ENCODE measurements around the gene GNB3. TPM values are rescaled to one million over a fixed set of nuclear protein-coding genes. Genes with fewer than 3 reads are reported as not detected.

The GNB3 gene
- polyA plus RNA-seq, 2 donors = 1.1 to 1.3 TPM

DNA sequence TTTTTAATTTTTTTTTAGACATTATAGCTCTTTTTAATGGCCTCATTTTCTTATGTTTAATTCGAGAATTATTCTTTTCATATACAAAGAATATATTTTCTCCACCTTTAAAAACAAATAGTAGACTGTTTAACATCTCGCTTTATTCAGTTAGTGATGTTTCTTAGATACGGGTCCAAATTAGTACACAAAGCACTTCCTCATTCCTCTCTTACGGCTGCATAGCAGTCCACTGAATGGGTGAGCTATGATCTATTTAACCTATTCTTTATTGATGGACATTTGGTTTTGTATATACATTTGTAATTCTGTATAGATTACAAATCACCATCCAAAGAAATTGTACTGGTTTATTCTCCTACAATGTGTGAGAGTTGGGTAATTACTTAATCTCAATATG, 27.4 kb upstream of the GNB3 start:
- H3K4me1 ChIP-seq (ENCODE audit: control insufficient read depth in 2 of 2, insufficient read depth in 2 of 2, low read length in 1 of 2) = no peaks in the 10 kb centered on the region
- no peak overlapping the region for H3K4me3 ChIP-seq (ENCODE audit: low read depth in 1 of 2, low read length in 2 of 2)
- peaks cover 0 to 4% of the 10 kb centered on the region in 2 donors for H3K9me3 ChIP-seq (ENCODE audit: control insufficient read depth in 2 of 2, insufficient read depth in 1 of 2, low read depth in 1 of 2, low read length in 1 of 2)
- H3K27me3 ChIP-seq (ENCODE audit: control insufficient read depth in 1 of 2, insufficient read depth in 2 of 2, low read length in 2 of 2) = no peaks in the 10 kb centered on the region
- no peaks in the 10 kb centered on the region for H3K36me3 ChIP-seq (ENCODE audit: control insufficient read depth in 2 of 2, insufficient read depth in 2 of 2, low read length in 1 of 2)
- no peak overlapping the region for H3K27ac ChIP-seq (ENCODE audit: low read depth in 2 of 2, low read length in 1 of 2)
- 39 to 44% methylated on average over 4 of the region's 4 CpGs for WGBS, 2 donors

GRCh38 chr12:6816598-6816997, 24.1 kb upstream of the GNB3 start:
- Histone ChIP-seq H3K27ac (ENCODE audit: low read depth in 2 of 2, low read length in 1 of 2) (no peak overlapping the region), H3K36me3 (ENCODE audit: control insufficient read depth in 2 of 2, insufficient read depth in 2 of 2, low read length in 1 of 2) (no peaks in the 10 kb centered on the region), H3K4me3 (ENCODE audit: low read depth in 1 of 2, low read length in 2 of 2) (no peak overlapping the region), H3K27me3 (ENCODE audit: control insufficient read depth in 1 of 2, insufficient read depth in 2 of 2, low read length in 2 of 2) (no peaks in the 10 kb centered on the region), H3K4me1 (ENCODE audit: control insufficient read depth in 2 of 2, insufficient read depth in 2 of 2, low read length in 1 of 2) (peaks cover 0 to under 1% of the 10 kb centered on the region in 2 donors), H3K9me3 (ENCODE audit: control insufficient read depth in 2 of 2, insufficient read depth in 1 of 2, low read depth in 1 of 2, low read length in 1 of 2) (peaks cover 0 to 4% of the 10 kb centered on the region in 2 donors)
- 63 to 79% methylated on average over 3 of the region's 3 CpGs for WGBS, 2 donors

DNA sequence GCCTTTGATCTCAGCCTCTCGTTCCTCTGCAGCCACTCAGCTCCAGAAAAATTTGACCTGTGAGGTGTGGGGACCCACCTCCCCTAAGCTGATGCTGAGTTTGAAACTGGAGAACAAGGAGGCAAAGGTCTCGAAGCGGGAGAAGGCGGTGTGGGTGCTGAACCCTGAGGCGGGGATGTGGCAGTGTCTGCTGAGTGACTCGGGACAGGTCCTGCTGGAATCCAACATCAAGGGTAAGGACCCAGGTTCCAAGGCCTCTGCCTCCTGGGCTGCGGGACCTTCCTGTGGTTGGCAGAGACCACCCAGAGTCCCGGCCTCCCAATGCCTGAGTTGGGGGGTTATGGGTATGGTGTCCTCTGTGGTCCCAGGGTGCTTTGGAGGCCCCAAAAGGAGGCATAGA, 23.6 kb upstream of the GNB3 start:
- Histone ChIP-seq H3K4me3 (ENCODE audit: low read depth in 1 of 2, low read length in 2 of 2) (no peak overlapping the region), H3K27ac (ENCODE audit: low read depth in 2 of 2, low read length in 1 of 2) (no peak overlapping the region), H3K4me1 (ENCODE audit: control insufficient read depth in 2 of 2, insufficient read depth in 2 of 2, low read length in 1 of 2) (peaks cover 0 to 3% of the 10 kb centered on the region in 2 donors), H3K36me3 (ENCODE audit: control insufficient read depth in 2 of 2, insufficient read depth in 2 of 2, low read length in 1 of 2) (no peaks in the 10 kb centered on the region), H3K27me3 (ENCODE audit: control insufficient read depth in 1 of 2, insufficient read depth in 2 of 2, low read length in 2 of 2) (no peaks in the 10 kb centered on the region), H3K9me3 (ENCODE audit: control insufficient read depth in 2 of 2, insufficient read depth in 1 of 2, low read depth in 1 of 2, low read length in 1 of 2) (peaks cover 0 to 4% of the 10 kb centered on the region in 2 donors)
- WGBS, 2 donors = 77 to 87% methylated on average over 8 of the region's 8 CpGs

GRCh38 chr12:6817662-6818157, 23.0 kb upstream of the GNB3 start:
- Histone ChIP-seq H3K9me3 (ENCODE audit: control insufficient read depth in 2 of 2, insufficient read depth in 1 of 2, low read depth in 1 of 2, low read length in 1 of 2) (peaks cover 0 to 4% of the 10 kb centered on the region in 2 donors), H3K4me3 (ENCODE audit: low read depth in 1 of 2, low read length in 2 of 2) (no peak overlapping the region), H3K4me1 (ENCODE audit: control insufficient read depth in 2 of 2, insufficient read depth in 2 of 2, low read length in 1 of 2) (peaks cover 0 to 4% of the 10 kb centered on the region in 2 donors), H3K36me3 (ENCODE audit: control insufficient read depth in 2 of 2, insufficient read depth in 2 of 2, low read length in 1 of 2) (no peaks in the 10 kb centered on the region), H3K27me3 (ENCODE audit: control insufficient read depth in 1 of 2, insufficient read depth in 2 of 2, low read length in 2 of 2) (peaks cover 0 to 3% of the 10 kb centered on the region in 2 donors), H3K27ac (ENCODE audit: low read depth in 2 of 2, low read length in 1 of 2) (no peak overlapping the region)
- WGBS, 2 donors = 83 to 89% methylated on average over 20 of the region's 20 CpGs

- H3K27me3 ChIP-seq (ENCODE audit: control insufficient read depth in 1 of 2, insufficient read depth in 2 of 2, low read length in 2 of 2) = peaks cover 0 to 8% of the 10 kb centered on the region in 2 donors
- peaks cover 0 to 4% of the 10 kb centered on the region in 2 donors for H3K4me1 ChIP-seq (ENCODE audit: control insufficient read depth in 2 of 2, insufficient read depth in 2 of 2, low read length in 1 of 2)
- WGBS, 2 donors = 74 to 81% methylated on average over 10 of the region's 10 CpGs
- peaks cover 0 to 4% of the 10 kb centered on the region in 2 donors for H3K9me3 ChIP-seq (ENCODE audit: control insufficient read depth in 2 of 2, insufficient read depth in 1 of 2, low read depth in 1 of 2, low read length in 1 of 2)
- no peak overlapping the region for H3K4me3 ChIP-seq (ENCODE audit: low read depth in 1 of 2, low read length in 2 of 2)
- H3K27ac ChIP-seq (ENCODE audit: low read depth in 2 of 2, low read length in 1 of 2) = no peak overlapping the region
- H3K36me3 ChIP-seq (ENCODE audit: control insufficient read depth in 2 of 2, insufficient read depth in 2 of 2, low read length in 1 of 2) = no peaks in the 10 kb centered on the region
These were observed 22.5 kb upstream of the GNB3 start for GRCh38 chr12:6818222-6818621.

DNA sequence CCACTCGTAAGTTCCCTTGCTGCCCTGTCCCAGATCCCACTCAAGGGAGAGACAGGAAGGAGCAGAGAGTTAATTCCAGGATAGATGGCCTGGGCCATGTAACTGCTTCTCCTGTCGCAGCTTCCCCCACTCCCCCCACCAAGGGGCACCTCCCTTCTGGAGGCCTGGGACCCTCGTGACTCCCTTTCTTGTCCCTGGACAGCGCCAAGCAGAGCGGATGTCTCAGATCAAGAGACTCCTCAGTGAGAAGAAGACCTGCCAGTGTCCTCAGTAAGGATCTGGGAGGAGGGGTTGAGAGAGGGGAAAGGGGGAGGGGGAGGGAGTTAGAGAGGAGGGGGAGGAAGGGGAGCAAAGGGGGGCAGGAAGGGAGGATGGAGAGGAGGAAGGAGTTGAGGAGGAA, 22.1 kb upstream of the GNB3 start:
- H3K27me3 ChIP-seq (ENCODE audit: control insufficient read depth in 1 of 2, insufficient read depth in 2 of 2, low read length in 2 of 2) = peaks cover 0 to 9% of the 10 kb centered on the region in 2 donors
- WGBS, 2 donors = 86 to 89% methylated on average over 5 of the region's 5 CpGs

GRCh38 chr12:6819106-6820030, 21.4 kb upstream of the GNB3 start:
- H3K9me3 ChIP-seq (ENCODE audit: control insufficient read depth in 2 of 2, insufficient read depth in 1 of 2, low read depth in 1 of 2, low read length in 1 of 2) = peaks cover 0 to 8% of the 10 kb centered on the region in 2 donors
- WGBS, 2 donors = 86 to 87% methylated on average over 13 of the region's 13 CpGs
- H3K4me3 ChIP-seq (ENCODE audit: low read depth in 1 of 2, low read length in 2 of 2) = no peak overlapping the region
- no peak overlapping the region for H3K27ac ChIP-seq (ENCODE audit: low read depth in 2 of 2, low read length in 1 of 2)
- H3K27me3 ChIP-seq (ENCODE audit: control insufficient read depth in 1 of 2, insufficient read depth in 2 of 2, low read length in 2 of 2) = peaks cover 0 to 9% of the 10 kb centered on the region in 2 donors
- no peaks in the 10 kb centered on the region for H3K36me3 ChIP-seq (ENCODE audit: control insufficient read depth in 2 of 2, insufficient read depth in 2 of 2, low read length in 1 of 2)
- H3K4me1 ChIP-seq (ENCODE audit: control insufficient read depth in 2 of 2, insufficient read depth in 2 of 2, low read length in 1 of 2) = peaks cover 0 to 4% of the 10 kb centered on the region in 2 donors

More for the DNA sequence above, 22.1 kb upstream of the GNB3 start:
- H3K4me1 ChIP-seq (ENCODE audit: control insufficient read depth in 2 of 2, insufficient read depth in 2 of 2, low read length in 1 of 2) = peaks cover 0 to 4% of the 10 kb centered on the region in 2 donors
- no peak overlapping the region for H3K4me3 ChIP-seq (ENCODE audit: low read depth in 1 of 2, low read length in 2 of 2)
- no peaks in the 10 kb centered on the region for H3K36me3 ChIP-seq (ENCODE audit: control insufficient read depth in 2 of 2, insufficient read depth in 2 of 2, low read length in 1 of 2)
- H3K9me3 ChIP-seq (ENCODE audit: control insufficient read depth in 2 of 2, insufficient read depth in 1 of 2, low read depth in 1 of 2, low read length in 1 of 2) = peaks cover 0 to 4% of the 10 kb centered on the region in 2 donors
- no peak overlapping the region for H3K27ac ChIP-seq (ENCODE audit: low read depth in 2 of 2, low read length in 1 of 2)

DNA sequence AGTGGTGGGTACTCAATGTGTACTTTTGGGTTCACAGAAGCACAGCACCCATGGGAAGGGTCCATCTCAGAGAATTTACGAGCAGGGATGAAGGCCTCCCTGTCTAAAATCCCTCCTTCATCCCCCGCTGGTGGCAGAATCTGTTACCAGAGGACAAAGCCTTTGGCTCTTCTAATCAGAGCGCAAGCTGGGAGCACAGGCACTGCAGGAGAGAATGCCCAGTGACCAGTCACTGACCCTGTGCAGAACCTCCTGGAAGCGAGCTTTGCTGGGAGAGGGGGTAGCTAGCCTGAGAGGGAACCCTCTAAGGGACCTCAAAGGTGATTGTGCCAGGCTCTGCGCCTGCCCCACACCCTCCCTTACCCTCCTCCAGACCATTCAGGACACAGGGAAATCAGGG, 20.6 kb upstream of the GNB3 start:
- Histone ChIP-seq H3K27ac (ENCODE audit: low read depth in 2 of 2, low read length in 1 of 2) (no peak overlapping the region), H3K36me3 (ENCODE audit: control insufficient read depth in 2 of 2, insufficient read depth in 2 of 2, low read length in 1 of 2) (no peaks in the 10 kb centered on the region), H3K27me3 (ENCODE audit: control insufficient read depth in 1 of 2, insufficient read depth in 2 of 2, low read length in 2 of 2) (peaks cover 0 to 9% of the 10 kb centered on the region in 2 donors), H3K4me3 (ENCODE audit: low read depth in 1 of 2, low read length in 2 of 2) (no peak overlapping the region), H3K4me1 (ENCODE audit: control insufficient read depth in 2 of 2, insufficient read depth in 2 of 2, low read length in 1 of 2) (peaks cover 0 to 4% of the 10 kb centered on the region in 2 donors), H3K9me3 (ENCODE audit: control insufficient read depth in 2 of 2, insufficient read depth in 1 of 2, low read depth in 1 of 2, low read length in 1 of 2) (peaks cover 0 to 8% of the 10 kb centered on the region in 2 donors)
- WGBS, 2 donors = 82 to 88% methylated on average over 5 of the region's 5 CpGs

DNA sequence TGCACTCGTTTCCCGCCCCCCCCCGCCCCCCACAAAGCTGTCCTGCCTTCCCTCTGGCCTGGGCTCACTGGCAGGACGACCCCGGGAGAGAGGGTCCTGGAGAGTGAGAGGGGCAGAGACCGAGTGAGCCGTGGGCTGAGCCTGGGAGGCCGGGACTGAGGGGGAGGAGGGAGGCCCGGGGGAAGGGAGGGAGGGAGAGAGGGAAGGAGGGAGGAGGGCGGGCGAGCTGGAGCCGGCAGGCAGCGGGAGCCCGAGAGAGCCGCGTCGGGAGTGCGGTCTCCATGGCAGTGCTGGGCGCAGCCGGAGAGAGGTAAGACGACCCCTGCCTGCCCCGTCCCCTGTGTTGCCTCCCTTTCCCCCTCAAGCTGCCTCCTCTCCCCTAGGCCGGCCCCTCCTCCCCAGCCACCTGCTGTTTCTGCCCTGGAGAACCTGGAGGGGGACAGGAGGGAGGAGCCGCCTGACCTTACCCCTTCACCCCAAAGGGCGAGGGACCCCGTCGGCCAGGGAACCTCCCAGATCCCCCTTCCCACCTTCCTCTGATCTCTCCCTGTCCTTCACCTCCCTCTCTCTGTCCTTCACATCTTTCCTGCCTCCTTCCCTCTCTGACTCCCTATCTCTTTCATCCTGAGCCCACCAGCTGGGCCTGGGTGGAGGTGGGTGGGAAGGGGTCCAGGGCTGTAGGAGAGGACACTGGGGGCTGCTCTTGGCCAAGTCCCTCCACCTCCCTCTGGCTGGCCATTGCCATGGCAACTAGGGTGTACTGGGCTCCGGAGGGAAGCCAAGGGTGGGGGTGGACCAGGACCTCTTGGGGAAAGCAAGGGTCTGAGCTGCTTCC, 18.9 kb upstream of the GNB3 start, which contains the start of gene GPR162:
TSS of gene GPR162 (plus strand) at position 231 of the 835 bp plus-strand sequence. CDS start 2,078 bp downstream, outside the sequence.
- peak within 1 kb of the TSS; percentile 29 to 33 for H3K4me3 ChIP-seq (ENCODE audit: low read depth in 1 of 2, low read length in 2 of 2)
- peaks cover 0 to 4% of the 10 kb centered on the region in 2 donors for H3K4me1 ChIP-seq (ENCODE audit: control insufficient read depth in 2 of 2, insufficient read depth in 2 of 2, low read length in 1 of 2)
- H3K9me3 ChIP-seq (ENCODE audit: control insufficient read depth in 2 of 2, insufficient read depth in 1 of 2, low read depth in 1 of 2, low read length in 1 of 2) = peaks cover 0 to 9% of the 10 kb centered on the region in 2 donors
- peak within 1 kb of the TSS in 1 of 2 donors; percentile 26 for H3K27ac ChIP-seq (ENCODE audit: low read depth in 2 of 2, low read length in 1 of 2)
- no peaks in the 10 kb centered on the region for H3K36me3 ChIP-seq (ENCODE audit: control insufficient read depth in 2 of 2, insufficient read depth in 2 of 2, low read length in 1 of 2)
- WGBS, 2 donors = 0 to 1% methylated on average over 14 to 28 of the region's 28 CpGs
- peaks cover 0 to 9% of the 10 kb centered on the region in 2 donors for H3K27me3 ChIP-seq (ENCODE audit: control insufficient read depth in 1 of 2, insufficient read depth in 2 of 2, low read length in 2 of 2)

Measured in esophagus (tissue), 2 donors.